GM18867 (cell line): ENCODE data around the gene ZNF414.

Experiments used
- ATAC-seq: cut with Tn5 transposase; IDR thresholded peaks from one replicate; pipeline ENCODE4 v1.9.1; 2021; ENCODE audit warnings: mild to moderate bottlenecking, moderate library complexity; ENCODE audit not compliant: unreplicated experiment

Gene ZNF414

GRCh38 chr19:8468761-8469373, 45.1 kb downstream of the ZNF414 start:
- no peak for ATAC-seq

GRCh38 chr19:8468124-8468523, 45.8 kb downstream of the ZNF414 start:
- no peak for ATAC-seq

GRCh38 chr19:8466018-8466417, 47.9 kb downstream of the ZNF414 start:
- ATAC-seq: no peak

GRCh38 chr19:8463365-8463764, 50.6 kb downstream of the ZNF414 start:
- ATAC-seq: no peak

- no peak for ATAC-seq
Measured at GRCh38 chr19:8462571-8462970, 51.4 kb downstream of the ZNF414 start.

GRCh38 chr19:8461891-8462290, 52.1 kb downstream of the ZNF414 start:
- ATAC-seq: no peak

- ATAC-seq: no peak
Measured at GRCh38 chr19:8461376-8461775, 52.6 kb downstream of the ZNF414 start.

- no peak for ATAC-seq
Measured at GRCh38 chr19:8460516-8461298, 53.3 kb downstream of the ZNF414 start.
